Measurements from ENCODE around the gene TBC1D22A.

The TBC1D22A gene

GRCh38 chr22:46742576-46743221 is 19.8 kb upstream of the TBC1D22A start:
- H3K9ac ChIP-seq: no peak overlapping the region
- no peaks in the 10 kb centered on the region for H3K79me2 ChIP-seq (ENCODE audit: insufficient read depth, low read depth)
- H4K20me1 ChIP-seq (ENCODE audit: insufficient read depth): no peaks in the 10 kb centered on the region
- no peak overlapping the region for H3K27ac ChIP-seq
- no peak overlapping the region for H3K4me3 ChIP-seq (IDR thresholded peaks at IDR 0.05; ENCODE audit: insufficient read depth, low read depth, low read length)
- no peaks in the 10 kb centered on the region for H3K27me3 ChIP-seq (ENCODE audit: insufficient read depth, low read depth)
- no peak for TF ChIP-seq CTCF (conservative IDR thresholded peaks at IDR 0.05; ENCODE audit: low read depth, low read length)
- no peak overlapping the region for H2AFZ ChIP-seq (ENCODE audit: low read depth)
- H3K4me1 ChIP-seq (ENCODE audit: low read depth, poor library complexity, severe bottlenecking): no peaks in the 10 kb centered on the region
- no peaks in the 10 kb centered on the region for H3K36me3 ChIP-seq (ENCODE audit: insufficient read depth)
- H3K4me2 ChIP-seq: no peak overlapping the region

GRCh38 chr22:46744581-46744980 is 17.9 kb upstream of the TBC1D22A start:
- Histone ChIP-seq H3K36me3 (ENCODE audit: insufficient read depth) (no peaks in the 10 kb centered on the region), H3K9ac (no peak overlapping the region)

GRCh38 chr22:46746192-46746591 is 16.3 kb upstream of the TBC1D22A start:
- H3K27ac ChIP-seq: no peak overlapping the region
- H3K4me2 ChIP-seq: no peak overlapping the region
- TF ChIP-seq CTCF (conservative IDR thresholded peaks at IDR 0.05; ENCODE audit: low read depth, low read length): no peak
- H3K27me3 ChIP-seq (ENCODE audit: insufficient read depth, low read depth): no peaks in the 10 kb centered on the region
- no peak overlapping the region for H3K4me3 ChIP-seq (IDR thresholded peaks at IDR 0.05; ENCODE audit: insufficient read depth, low read depth, low read length)
- H3K4me1 ChIP-seq (ENCODE audit: low read depth, poor library complexity, severe bottlenecking): no peaks in the 10 kb centered on the region
- no peaks in the 10 kb centered on the region for H4K20me1 ChIP-seq (ENCODE audit: insufficient read depth)
- H2AFZ ChIP-seq (ENCODE audit: low read depth): no peak overlapping the region
- no peaks in the 10 kb centered on the region for H3K79me2 ChIP-seq (ENCODE audit: insufficient read depth, low read depth)
- H3K9ac ChIP-seq: no peak overlapping the region
- no peaks in the 10 kb centered on the region for H3K36me3 ChIP-seq (ENCODE audit: insufficient read depth)

More at GRCh38 chr22:46744581-46744980, 17.9 kb upstream of the TBC1D22A start:
- Histone ChIP-seq H3K79me2 (ENCODE audit: insufficient read depth, low read depth) (no peaks in the 10 kb centered on the region), H3K4me2 (no peak overlapping the region), H3K4me1 (ENCODE audit: low read depth, poor library complexity, severe bottlenecking) (no peaks in the 10 kb centered on the region), H4K20me1 (ENCODE audit: insufficient read depth) (no peaks in the 10 kb centered on the region), H2AFZ (ENCODE audit: low read depth) (no peak overlapping the region), H3K27me3 (ENCODE audit: insufficient read depth, low read depth) (no peaks in the 10 kb centered on the region), H3K4me3 (IDR thresholded peaks at IDR 0.05; ENCODE audit: insufficient read depth, low read depth, low read length) (no peak overlapping the region), H3K27ac (no peak overlapping the region)
- TF ChIP-seq CTCF (conservative IDR thresholded peaks at IDR 0.05; ENCODE audit: low read depth, low read length): no peak

- H3K36me3 ChIP-seq (ENCODE audit: insufficient read depth): no peaks in the 10 kb centered on the region
- H2AFZ ChIP-seq (ENCODE audit: low read depth): no peak overlapping the region
- H3K27me3 ChIP-seq (ENCODE audit: insufficient read depth, low read depth): no peaks in the 10 kb centered on the region
- no peak overlapping the region for H3K9ac ChIP-seq
- no peaks in the 10 kb centered on the region for H3K4me1 ChIP-seq (ENCODE audit: low read depth, poor library complexity, severe bottlenecking)
- H3K27ac ChIP-seq: no peak overlapping the region
- TF ChIP-seq CTCF (conservative IDR thresholded peaks at IDR 0.05; ENCODE audit: low read depth, low read length): no peak
- H4K20me1 ChIP-seq (ENCODE audit: insufficient read depth): no peaks in the 10 kb centered on the region
- H3K4me2 ChIP-seq: no peak overlapping the region
- no peaks in the 10 kb centered on the region for H3K79me2 ChIP-seq (ENCODE audit: insufficient read depth, low read depth)
- no peak overlapping the region for H3K4me3 ChIP-seq (IDR thresholded peaks at IDR 0.05; ENCODE audit: insufficient read depth, low read depth, low read length)
Measured at GRCh38 chr22:46746620-46747019, 15.8 kb upstream of the TBC1D22A start.
